OCI-LY7 (cell line): ENCODE results near the gene PTPRM.

Source experiments
- CTCF ChIP-seq: fragments of 200-600 bp; sonication (generic); conservative IDR thresholded peaks from 2 replicates; pipeline ENCODE4 v1.5.1; 2014; ENCODE audit warnings: mild to moderate bottlenecking, antibody characterized with exemption, low read length, moderate library complexity, mixed read lengths
- EZH2phosphoT487 ChIP-seq: fragments of 200-600 bp; sonication (generic); IDR thresholded peaks from 2 replicates; pipeline ENCODE4 v1.6.1; 2018; ENCODE audit warnings: low read depth, borderline replicate concordance, mild to moderate bottlenecking, mixed run types, antibody characterized with exemption, low read length, moderate library complexity, mixed read lengths

GRCh38 chr18:7885865-7886264 lies 318.7 kb downstream of the PTPRM start:
- no peak for TF ChIP-seq CTCF
- no peak for TF ChIP-seq EZH2phosphoT487
